Measurements from ENCODE around the gene MRPS9. TPM values are rescaled to one million over a fixed set of nuclear protein-coding genes. Genes with fewer than 3 reads are reported as not detected.

The MRPS9 gene
- total RNA-seq, 1 experiment from 2014 or later: 60.0 TPM

- Histone ChIP-seq H3K79me2 (ENCODE audit: insufficient read depth, low read length) (no peaks in the 10 kb centered on the region), H2BK5ac (ENCODE audit: insufficient read length, low read length) (no peak overlapping the region), H2AK5ac (ENCODE audit: insufficient read length, low read length) (no peak overlapping the region), H3K14ac (ENCODE audit: insufficient read depth, low read length) (no peak overlapping the region; the same call in 1 of the 2 replicates), H3K27me3 (ENCODE audit: insufficient read depth, low read length) (no peaks in the 10 kb centered on the region), H3K23me2 (ENCODE audit: insufficient read length, low read depth, low read length, poor library complexity, severe bottlenecking) (no peaks in the 10 kb centered on the region), H2BK15ac (ENCODE audit: low read depth, low read length) (no peak overlapping the region; the same call in 1 of the 2 replicates), H3K23ac (ENCODE audit: insufficient read length, low read depth, low read length) (no peak overlapping the region), H3K79me1 (ENCODE audit: insufficient read depth, low read depth, low read length, poor library complexity, severe bottlenecking) (no peaks in the 10 kb centered on the region), H2BK120ac (ENCODE audit: low read depth, low read length, poor library complexity, severe bottlenecking) (no peak overlapping the region), H4K20me1 (ENCODE audit: control insufficient read depth, insufficient read depth, insufficient read length) (no peaks in the 10 kb centered on the region), H2AFZ (ENCODE audit: low read length) (no peak overlapping the region), H3K18ac (ENCODE audit: insufficient read length, low read depth, low read length) (no peak overlapping the region), H4K8ac (replicated peaks; ENCODE audit: insufficient read length, low read depth, low read length) (no peak overlapping the region), H3K27ac (ENCODE audit: insufficient read length, low read depth, low read length) (no peak overlapping the region), H2BK20ac (ENCODE audit: low read depth, low read length, poor library complexity, severe bottlenecking) (no peak overlapping the region), H4K5ac (ENCODE audit: insufficient read length, low read depth, low read length) (no peak overlapping the region), H4K91ac (ENCODE audit: insufficient read length, low read depth, low read length) (no peak overlapping the region), H3K9ac (ENCODE audit: extremely low read depth, insufficient read length, low read length) (no peak overlapping the region), H3K4me1 (ENCODE audit: insufficient read depth, low read length) (no peaks in the 10 kb centered on the region), H3K9me3 (ENCODE audit: control insufficient read depth, low read depth, low read length) (no peaks in the 10 kb centered on the region), H3T11ph (ENCODE audit: low read length) (no peak overlapping the region), H3K4ac (ENCODE audit: low read depth, low read length) (no peak overlapping the region), H3K56ac (ENCODE audit: insufficient read length, low read depth, low read length) (no peak overlapping the region), H3K4me2 (ENCODE audit: insufficient read depth, insufficient read length, low read length) (no peak overlapping the region), H2BK12ac (ENCODE audit: insufficient read length, low read depth, low read length) (no peak overlapping the region)
- WGBS (ENCODE audit: extremely low coverage, insufficient read length, low lambda C conversion rate): no CpG with 5 or more reads among the region's 12 CpGs
- Mint-ChIP-seq H3K4me1 (peaks cover 16% of the 10 kb centered on the region in 2 experiments), H3K4me3 (no peak overlapping the region), H3K27ac (no peak overlapping the region), H3K9me3 (no peaks in the 10 kb centered on the region), H3K36me3 (ENCODE audit: insufficient read depth in 1 of 3, low read depth in 3 of 3) (no peaks in the 10 kb centered on the region), H3K27me3 (ENCODE audit: low read depth) (no peaks in the 10 kb centered on the region; the same call in 1 of the 2 replicates)
- TF ChIP-seq CTCF (conservative IDR thresholded peaks at IDR 0.05): no peak
- DNase-seq: no peak
Observed at GRCh38 chr2:105112345-105112744, 74.5 kb downstream of the MRPS9 start.
